Muscle of arm (tissue), 12 donors: ENCODE measurements around the gene GABRD. TPM values are rescaled to one million over a fixed set of nuclear protein-coding genes. Genes with fewer than 3 reads are reported as not detected.
A peak's percentile ranks its signal among the peaks of the same experiment; 100 is the strongest.

Experiments used
- DNase-seq: peaks from one replicate; pipeline ENCODE4 v3.0.0-alpha.2; 2013
- polyA plus RNA-seq, 12 donors: library from polyadenylated mRNA; unstranded; fragments of 120-200 nt; gene quantifications; one replicate each; pipeline ENCODE4 v1.2.1, GENCODE V29; 2013; ENCODE audit not compliant: insufficient read length in 12 of 12

The GABRD gene
- polyA plus RNA-seq, 12 donors = 0.33 to 3.4 (median 0.78) TPM; not detected in 2

DNA sequence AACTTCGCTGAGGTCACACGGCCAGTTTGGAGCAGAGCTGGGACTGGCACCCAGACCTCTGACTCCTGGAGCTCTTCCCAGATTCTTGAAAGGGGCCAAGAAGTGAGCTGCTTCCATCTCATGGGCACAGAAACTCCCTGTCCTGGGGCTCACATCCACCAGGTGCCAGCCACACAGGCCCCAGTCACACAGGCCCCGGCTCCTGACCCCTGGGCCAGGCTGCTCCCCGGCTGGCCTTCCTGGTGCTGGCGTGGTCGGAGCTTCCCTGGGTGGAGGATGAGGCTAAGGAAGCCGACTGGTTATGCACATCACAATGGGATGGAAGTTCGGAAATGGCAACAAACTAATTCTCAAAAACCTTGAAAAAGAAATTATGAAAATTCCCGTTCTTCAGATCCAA, 3.0 kb upstream of the GABRD start:
- no peak for DNase-seq

DNA sequence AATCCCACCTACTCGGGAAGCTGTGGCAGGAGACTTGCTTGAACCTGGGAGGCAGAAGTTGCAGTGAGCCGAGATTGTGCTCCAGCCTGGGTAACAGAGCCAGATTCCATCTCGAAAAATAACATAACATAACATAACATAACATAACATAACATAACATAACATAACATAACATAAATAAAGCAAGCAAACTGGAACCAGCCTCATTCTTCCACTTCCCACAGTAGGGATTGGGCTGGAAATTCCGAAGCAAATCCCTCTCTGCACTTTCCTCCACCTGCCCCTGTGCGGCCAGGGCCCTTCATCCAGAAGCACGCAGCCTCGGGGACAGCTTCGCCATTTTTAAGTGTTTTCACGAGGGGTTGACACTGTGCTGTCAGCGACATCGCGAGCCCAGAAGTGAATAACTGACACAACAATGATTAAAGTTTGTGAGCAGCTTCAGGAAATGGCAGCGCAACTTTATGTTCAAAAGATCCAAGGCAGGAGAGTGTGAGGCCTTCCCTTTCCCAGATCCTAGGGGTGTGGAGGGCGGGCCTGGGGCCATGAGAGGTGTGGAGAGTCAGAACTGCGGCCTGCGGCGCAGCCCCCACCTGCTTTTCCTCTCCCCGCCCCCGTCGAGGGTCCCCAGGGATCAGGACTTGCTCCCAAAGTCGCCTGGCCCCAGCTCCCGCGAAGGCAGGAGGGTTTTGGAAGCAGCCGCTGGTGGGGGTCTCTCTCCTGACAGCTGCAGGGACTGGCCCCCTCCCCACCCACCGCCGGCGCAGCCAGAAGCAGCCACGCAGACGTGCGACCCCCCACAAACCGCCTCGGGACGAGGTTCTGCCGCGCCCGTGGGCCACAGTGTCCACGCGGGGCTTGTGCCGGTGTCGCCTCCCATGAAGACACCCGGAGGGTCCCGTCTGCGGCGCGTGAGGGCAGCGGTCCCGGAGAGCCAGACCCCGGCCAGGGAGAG, 651 bp upstream of the GABRD start:
- no peak for DNase-seq

DNA sequence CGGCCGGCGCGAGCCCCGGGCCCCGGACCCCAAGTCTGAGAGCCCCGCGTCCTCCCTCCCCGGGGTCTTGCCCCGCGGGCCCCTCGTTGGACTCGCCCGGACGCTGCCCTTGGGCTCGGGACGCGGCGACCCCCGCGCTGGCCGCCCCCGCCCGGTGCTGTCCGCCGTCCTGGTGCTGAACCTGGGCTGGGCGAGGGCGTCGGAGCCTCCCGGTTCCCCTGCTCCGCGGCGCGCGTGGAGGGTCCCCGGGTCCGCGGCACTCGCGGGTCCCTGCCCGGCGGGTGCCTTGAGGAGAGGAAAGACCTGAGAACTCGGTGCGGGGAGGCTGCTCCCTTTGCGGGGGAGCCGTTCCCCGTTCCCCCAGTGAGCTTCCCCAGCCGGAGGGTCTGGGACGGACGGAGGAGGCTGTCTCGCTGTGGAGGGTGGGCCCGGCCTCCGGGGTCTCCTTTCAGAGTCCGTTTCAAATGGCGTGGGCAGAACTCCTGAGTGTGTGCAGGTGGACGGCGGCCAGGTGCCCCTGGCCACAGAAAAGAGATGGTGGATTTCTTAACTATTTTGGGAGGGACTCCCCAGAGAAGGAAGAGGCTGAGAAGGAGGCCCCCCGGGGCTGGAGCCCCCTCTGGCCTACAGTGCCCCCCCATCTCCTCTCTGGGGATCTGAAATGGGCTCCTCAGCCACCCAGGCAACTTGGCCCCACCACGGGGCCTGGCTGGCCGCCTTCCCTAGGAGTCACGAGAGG, 595 bp downstream of the GABRD start:
- peak; percentile 20 for DNase-seq

GRCh38 chr1:2020310-2020655, 1.1 kb downstream of the GABRD start:
- DNase-seq = no peak

GRCh38 chr1:2021550-2021949, 2.4 kb downstream of the GABRD start:
- DNase-seq = no peak

GRCh38 chr1:2022063-2022770, 3.1 kb downstream of the GABRD start:
- no peak for DNase-seq

GRCh38 chr1:2023187-2023586, 4.0 kb downstream of the GABRD start:
- DNase-seq = no peak

- DNase-seq = no peak
Measured at GRCh38 chr1:2024451-2024850, 5.3 kb downstream of the GABRD start.

- no peak for DNase-seq
Measured at GRCh38 chr1:2024887-2025286, 5.7 kb downstream of the GABRD start.

- DNase-seq = peak; percentile 56
Measured at GRCh38 chr1:2025491-2025981, 6.4 kb downstream of the GABRD start.

DNA sequence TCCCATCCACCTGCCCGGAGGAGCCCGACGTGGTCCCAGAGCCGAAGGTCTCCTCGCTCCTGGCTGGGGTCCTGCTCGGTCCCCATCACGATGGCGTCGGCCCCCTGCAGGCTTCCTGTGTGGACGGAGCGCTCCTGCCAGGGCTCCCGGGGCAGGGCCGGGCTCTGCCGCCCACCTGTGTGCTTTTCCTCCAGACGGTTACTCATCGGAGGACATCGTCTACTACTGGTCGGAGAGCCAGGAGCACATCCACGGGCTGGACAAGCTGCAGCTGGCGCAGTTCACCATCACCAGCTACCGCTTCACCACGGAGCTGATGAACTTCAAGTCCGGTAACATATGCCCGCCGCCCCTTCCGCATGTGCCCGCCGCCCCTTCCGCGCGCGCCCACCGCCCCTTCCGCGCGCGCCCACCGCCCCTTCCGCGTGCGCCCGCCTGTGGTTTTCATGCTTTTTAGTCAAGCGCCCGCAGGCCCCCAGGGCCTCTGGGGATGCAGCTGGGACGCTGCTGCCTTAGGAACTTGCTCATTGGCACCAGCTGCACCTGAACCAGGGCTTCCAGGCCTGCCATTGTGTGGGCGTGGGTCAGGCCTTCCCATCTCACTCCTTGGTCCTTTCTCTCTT, 8.9 kb downstream of the GABRD start:
- DNase-seq = no peak

- no peak for DNase-seq
Measured at GRCh38 chr1:2028870-2029560, 9.9 kb downstream of the GABRD start.

GRCh38 chr1:2029561-2029960, 10.4 kb downstream of the GABRD start:
- no peak for DNase-seq

DNA sequence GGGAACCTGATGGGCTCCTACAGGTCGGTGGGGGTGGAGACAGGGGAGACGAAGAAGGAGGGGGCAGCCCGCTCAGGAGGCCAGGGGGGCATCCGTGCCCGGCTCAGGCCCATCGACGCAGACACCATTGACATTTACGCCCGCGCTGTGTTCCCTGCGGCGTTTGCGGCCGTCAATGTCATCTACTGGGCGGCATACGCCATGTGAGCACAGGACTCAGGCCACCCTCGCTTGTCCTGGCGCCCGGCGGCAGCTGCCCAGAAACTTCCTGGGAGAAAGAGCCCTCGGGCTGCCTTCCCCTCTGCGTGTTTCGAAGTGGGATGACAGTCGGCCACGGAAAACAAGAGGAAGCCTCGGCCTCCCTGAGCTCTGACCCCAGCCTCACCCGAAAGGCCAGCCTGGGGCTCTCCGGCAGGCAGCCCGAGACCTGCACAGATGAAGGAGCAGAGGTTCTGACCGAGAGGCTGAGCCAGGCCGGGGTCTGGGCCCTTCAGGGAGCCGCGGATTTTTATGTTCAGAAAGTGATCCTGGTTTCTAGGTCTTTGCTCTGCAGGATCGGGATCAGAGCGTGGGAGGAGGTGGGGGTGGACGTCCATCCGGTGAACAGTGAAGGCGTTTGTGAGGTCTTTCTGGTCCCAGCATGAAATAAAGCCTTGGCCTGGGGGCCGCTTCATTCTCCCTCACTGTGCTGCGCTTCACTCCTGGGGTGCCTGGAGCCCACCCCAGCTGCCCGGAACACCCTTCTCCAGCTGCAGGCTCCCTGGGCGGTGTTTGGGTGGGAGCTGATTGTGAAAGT, 11.1 kb downstream of the GABRD start:
- DNase-seq = no peak

GRCh38 chr1:2031546-2032540, 12.7 kb downstream of the GABRD start:
- DNase-seq = no peak

GRCh38 chr1:2032737-2033136, 13.6 kb downstream of the GABRD start:
- no peak for DNase-seq

- DNase-seq = no peak
Measured at GRCh38 chr1:2033165-2033564, 14.0 kb downstream of the GABRD start.

DNA sequence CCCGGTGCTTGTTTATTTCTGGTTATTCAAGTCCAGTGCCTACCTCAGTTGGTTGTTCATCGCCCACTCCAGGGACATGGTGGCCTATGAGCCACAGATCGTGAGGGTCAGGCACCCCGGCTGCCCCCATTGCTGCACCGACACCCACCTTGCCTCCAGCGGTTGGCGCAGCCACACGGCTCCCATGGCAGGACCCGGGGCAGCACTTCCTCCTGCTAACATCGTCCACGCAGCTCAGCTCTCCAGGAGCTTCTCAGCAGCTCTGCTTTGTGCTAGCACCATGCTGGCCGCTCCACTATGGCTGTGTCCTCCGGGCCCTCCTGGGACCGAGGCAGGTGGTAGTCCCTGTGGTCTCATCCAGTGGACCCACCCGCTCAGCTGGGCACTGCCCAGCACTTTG, 17.1 kb downstream of the GABRD start:
- no peak for DNase-seq
